HG03520 (cell line): ENCODE data around the gene AKAP5.

Source experiments
- ATAC-seq: cut with Tn5 transposase; IDR thresholded peaks from one replicate; pipeline ENCODE4 v1.9.1; 2021; ENCODE audit warnings: mild to moderate bottlenecking, moderate library complexity; ENCODE audit not compliant: unreplicated experiment

Gene AKAP5, protein sequence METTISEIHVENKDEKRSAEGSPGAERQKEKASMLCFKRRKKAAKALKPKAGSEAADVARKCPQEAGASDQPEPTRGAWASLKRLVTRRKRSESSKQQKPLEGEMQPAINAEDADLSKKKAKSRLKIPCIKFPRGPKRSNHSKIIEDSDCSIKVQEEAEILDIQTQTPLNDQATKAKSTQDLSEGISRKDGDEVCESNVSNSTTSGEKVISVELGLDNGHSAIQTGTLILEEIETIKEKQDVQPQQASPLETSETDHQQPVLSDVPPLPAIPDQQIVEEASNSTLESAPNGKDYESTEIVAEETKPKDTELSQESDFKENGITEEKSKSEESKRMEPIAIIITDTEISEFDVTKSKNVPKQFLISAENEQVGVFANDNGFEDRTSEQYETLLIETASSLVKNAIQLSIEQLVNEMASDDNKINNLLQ

DNA sequence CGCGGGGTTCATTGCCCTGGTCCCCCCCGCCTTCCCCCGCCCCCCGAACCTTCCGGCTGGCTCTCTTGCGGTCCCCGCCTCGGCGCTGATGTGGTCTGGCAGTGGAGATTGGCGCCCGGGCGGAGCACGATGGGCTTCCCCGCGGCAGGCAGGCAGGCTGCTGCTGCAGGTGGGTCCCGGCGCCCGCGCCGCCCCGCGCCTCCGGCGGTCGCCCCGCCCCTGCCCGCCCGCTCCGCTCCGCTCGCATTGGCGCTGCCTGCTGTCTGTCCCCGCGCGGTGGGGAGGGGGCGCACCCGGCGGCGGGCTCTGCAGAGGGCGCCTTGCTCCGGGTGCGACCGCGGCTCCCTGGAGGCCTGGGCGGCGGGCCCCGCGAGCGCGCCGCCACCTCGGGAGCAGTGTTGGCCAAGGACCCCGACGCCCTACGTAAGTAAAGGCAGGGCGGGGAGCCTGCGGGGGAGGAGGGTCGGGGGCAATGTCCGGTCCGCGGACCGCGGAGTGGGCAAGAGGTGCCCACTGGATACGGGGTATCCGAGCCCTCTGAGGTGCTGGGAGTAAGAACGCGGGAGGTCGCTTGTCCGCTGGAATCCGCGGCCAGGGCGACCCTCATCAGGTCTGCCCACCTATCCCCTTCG is at the start of gene AKAP5:
TSS of gene AKAP5 (plus strand) at position 309 of the 632 bp plus-strand sequence. CDS start 2,896 bp downstream, outside the sequence.
- ATAC-seq = no peak

DNA sequence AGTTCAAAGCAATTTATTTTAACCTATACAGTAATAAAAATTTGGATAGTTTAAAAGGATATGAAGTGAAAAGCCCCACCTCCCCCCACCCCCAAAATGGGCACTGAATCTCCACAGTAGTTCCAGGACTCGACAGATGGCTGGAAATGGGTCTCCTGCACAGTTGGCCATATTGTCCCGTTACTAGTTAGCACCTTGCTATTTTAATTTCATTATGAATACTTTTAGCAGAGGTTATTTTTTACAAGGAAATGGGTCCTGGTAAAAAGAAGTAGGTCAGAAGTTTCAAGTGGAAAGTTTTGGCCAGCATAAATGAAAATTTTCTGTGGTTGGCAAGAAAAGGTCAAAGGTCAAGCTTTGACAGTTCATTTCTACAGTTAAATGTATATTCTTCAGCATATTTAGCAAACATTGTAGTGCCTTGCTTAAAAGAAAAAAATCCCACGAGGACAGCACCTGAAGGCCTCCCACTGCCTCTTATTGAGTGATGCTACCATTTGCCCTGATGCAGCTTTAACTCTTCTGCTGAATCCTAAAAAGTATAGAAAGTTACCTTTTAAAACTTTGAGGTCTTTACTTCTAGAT is 48.9 kb upstream of the AKAP5 start:
- ATAC-seq = no peak

DNA sequence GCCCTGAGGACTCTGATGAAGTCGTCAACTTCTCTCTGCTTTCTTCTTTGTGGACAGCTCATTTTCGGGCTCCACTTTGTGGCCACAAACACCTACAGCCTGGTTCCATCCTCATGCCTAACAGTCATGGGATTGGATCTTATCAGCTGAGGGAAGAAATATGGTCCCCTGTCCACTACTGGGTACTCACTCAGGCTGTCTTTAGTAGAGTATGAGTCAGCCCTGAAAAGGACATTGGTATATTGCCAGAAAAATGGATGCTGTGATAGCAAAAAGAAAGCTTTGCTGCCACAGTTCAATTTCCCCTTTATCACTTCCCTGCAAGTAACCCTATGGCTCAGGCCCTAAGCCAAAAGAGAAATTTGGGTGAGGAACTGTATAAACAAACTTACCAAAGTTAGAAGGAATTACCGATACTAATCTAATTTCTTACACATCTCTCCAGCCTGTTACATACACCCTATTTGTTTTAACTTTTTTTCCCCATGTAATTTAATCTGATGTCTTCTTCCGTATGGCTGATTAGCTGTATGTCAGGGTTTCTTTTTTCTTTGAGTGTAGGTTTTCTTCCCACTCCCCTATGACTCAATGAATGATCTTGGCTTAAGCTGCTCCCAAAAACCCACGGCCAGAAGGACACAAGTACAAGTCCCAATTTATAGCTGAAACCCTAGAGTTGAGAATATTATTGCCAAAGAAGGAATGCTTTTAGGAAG is 48.1 kb upstream of the AKAP5 start:
- no peak for ATAC-seq

GRCh38 chr14:64417771-64418125 is 47.6 kb upstream of the AKAP5 start:
- no peak for ATAC-seq

DNA sequence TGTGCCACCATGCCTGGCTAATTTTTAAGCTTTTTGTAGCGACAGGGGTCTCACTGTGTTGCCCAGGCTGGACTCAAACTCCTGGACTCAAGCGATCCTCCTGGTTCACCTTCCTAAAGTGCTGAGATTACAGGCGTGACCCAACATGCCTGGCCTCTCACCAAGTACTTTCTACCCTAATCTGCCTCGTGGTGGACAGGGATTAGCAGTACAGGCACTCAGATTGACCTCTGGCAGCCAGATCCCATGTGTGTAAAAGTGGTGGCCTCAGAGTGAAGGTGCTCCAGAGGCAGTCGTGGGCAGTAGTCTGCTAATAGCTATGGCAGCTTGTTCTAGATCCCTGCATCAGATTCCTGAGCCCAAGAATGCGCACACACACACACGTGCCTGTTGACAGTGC is 46.3 kb upstream of the AKAP5 start:
- no peak for ATAC-seq

DNA sequence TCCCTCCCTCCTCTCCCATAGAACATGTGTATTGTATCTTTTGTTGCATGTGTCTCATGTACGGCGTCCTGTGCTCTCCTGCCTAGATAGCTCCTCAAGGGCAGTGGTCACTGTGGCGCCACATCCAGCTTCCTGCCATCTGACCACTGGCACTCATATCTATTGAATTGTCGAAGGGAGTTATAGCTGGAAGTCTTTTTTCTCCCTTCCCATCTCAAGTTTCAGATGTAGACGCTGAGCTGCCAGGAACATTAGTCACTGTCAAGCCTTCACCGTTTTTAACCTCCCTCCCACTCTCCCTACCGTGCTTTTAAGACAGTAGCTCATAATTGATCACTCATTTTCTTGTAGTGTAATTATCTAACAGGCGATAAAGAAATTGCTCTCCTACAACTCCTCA is 44.1 kb upstream of the AKAP5 start:
- ATAC-seq = no peak

GRCh38 chr14:64422005-64422404 is 43.3 kb upstream of the AKAP5 start:
- no peak for ATAC-seq

DNA sequence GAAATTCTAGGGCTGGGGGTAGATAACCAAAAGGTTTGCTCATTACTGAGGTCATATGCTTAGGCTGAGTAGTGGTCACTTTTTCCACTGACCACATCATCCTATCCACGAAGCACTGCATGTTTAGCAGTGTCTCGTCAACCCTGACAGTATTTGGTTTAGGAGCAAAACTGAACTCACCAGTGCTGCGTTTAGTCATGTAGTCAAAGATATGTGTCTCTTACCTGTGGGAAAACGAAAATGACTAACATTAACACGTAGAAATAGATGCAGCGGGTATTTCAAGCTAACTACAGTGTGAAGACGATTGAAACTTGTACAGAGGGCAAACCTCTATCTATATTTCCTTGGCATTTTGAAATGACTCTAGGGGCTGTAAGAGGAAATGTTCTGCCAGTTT is 42.5 kb upstream of the AKAP5 start:
- no peak for ATAC-seq

GRCh38 chr14:64423987-64424386 is 41.3 kb upstream of the AKAP5 start:
- no peak for ATAC-seq

DNA sequence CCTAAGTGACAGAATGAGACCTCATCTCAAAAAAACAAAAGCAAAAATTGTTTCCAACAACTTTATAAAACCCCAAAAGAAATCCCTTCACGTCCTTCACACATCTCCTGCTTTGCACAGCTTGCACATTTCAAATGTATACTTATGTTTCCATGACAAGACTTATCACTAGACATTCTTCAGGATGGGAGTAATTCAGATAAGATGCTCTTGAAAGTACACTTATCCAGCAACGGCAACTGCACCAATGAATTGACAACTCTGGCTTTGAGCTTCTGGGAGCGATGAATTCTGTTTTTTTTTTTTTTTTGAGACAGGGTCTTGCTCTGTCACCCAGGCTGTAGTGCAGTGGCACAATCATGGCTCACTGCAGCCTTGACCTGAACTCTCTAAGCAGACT is 30.8 kb upstream of the AKAP5 start:
- ATAC-seq = no peak

GRCh38 chr14:64438181-64438841 is 27.0 kb upstream of the AKAP5 start:
- ATAC-seq = no peak

- ATAC-seq = no peak
These were observed 26.2 kb upstream of the AKAP5 start for GRCh38 chr14:64439141-64439540.

DNA sequence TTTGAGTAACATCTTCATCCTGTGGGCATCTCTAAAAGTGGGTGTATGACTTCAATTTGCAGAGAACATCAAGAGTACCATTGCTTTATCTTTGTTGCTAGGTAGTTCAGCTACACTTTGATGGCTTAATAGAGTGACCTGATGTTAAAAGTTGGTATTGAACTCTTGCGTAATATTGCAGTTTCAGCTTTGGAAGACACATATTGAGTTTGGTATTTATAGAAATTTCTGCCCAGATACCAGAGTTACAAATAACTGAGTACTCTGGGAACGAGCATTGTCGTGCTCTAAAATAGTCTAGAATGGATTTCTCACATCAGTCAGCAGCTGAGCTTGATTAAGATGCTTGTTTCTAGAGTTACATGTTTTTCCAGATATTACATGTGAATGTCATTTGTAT is 24.8 kb upstream of the AKAP5 start:
- ATAC-seq = no peak

- ATAC-seq = no peak
These were observed 22.9 kb upstream of the AKAP5 start for GRCh38 chr14:64442300-64442988.

GRCh38 chr14:64444140-64444539 is 21.2 kb upstream of the AKAP5 start:
- no peak for ATAC-seq

DNA sequence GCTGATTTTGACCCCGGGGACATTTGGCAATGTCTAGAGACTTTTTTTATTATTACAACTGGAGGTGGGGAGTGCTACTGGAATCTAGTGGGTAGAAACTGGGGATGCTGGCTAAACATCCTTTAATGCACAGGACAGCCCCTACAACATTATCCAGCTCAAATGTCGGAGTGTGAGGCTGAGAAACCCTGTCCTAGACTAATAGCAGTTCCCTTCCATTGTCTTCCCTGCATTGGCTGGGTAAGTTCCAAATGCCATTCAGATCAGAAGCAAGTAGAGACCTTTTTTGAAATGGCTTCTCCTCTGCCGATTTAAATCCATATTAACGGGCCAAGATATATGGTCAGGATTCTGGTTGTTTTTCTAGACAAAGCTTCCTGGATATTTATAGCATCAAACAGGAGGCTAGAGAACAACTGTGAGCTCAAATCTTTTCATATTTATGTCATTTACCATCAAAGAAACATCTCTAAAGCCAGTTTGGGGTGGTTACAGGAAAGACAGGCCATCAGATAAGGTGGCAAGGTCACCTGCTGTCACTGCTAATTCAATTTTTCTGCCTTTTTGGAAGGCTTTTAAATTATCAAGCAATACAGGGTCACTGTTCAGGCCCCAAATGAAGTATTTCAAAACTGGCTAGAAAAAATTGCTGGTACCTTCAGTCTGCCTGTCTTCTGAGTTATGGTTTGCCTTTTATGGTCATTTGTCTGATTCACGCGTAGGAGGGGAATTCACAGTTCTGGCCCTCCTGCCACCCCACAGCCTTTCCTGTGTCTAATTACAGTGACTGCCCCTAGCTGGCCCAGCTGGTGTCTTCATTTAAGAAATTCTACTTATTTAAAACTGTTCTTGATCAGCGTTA is 20.1 kb upstream of the AKAP5 start:
- peak; percentile 96 for ATAC-seq

GRCh38 chr14:64447876-64448670 is 17.2 kb upstream of the AKAP5 start:
- ATAC-seq = no peak

DNA sequence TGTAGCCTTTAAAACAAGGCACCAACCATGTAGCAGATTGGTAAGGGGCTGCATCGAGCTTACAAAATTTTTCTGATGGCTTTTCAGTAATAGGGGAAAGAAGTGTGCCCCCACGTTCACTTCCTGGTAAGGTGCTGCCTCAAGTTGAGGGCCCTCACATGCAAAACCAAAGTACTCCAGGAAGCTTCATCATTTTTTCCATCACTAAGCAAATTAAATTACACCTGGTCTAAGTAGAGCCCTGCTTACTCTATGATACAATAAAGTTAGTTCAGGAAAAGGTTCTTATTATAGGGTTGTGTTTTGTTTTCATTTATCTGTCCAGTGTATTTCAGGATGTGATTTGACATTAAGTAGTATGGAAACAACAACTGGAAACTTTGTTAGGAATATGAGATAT is 15.0 kb upstream of the AKAP5 start:
- no peak for ATAC-seq

DNA sequence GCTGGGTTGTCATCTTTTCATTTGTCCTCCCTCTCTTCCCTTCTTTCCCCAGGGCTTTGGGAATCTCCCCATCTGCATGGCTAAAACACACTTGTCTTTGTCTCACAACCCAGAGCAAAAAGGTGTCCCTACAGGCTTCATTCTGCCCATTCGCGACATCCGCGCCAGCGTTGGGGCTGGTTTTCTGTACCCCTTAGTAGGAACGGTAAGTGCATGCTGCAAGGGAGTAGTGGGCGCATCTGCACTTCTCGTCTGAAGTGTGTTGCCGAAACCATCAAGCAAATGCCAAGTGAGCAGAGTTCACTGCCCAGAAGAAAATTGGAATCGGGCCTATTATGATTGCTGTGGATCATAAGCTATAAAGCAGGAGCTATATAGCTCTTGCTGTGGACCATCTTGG is 10.6 kb upstream of the AKAP5 start:
- no peak for ATAC-seq
